ENCODE measurements around the gene GUCA1C.

DNA sequence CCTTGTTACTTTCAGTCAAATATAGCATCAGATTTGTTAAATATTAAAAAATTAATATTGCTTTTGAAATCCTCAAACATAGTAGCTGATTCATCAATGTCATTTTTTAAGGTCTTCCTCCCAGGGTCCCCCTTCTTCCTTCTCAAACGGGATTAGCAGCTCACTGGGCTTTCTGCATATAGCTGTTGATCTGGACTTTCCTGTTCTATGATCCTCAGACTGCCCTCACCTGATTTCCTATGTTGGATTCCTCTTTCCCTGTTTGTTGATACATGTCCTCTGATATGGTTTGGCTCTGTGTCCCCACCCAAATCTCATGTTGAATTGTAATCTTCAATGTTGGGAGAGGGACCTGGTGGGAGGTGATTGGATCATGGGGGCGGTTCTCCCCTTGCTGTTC lies 5.8 kb downstream of the GUCA1C start:
- TF ChIP-seq POLR2AphosphoS2 (conservative IDR thresholded peaks at IDR 0.05; ENCODE audit: low read length) (no peak), RAD21 (conservative IDR thresholded peaks at IDR 0.05 in 1 of 2, IDR thresholded peaks at IDR 0.05 in 1 of 2) (no peak), POLR2A (IDR thresholded peaks at IDR 0.05; ENCODE audit: low read length) (no peak), CEBPB (IDR thresholded peaks at IDR 0.05) (no peak), GATA3 (IDR thresholded peaks at IDR 0.05; ENCODE audit: borderline replicate concordance) (no peak), KDM1A (IDR thresholded peaks at IDR 0.05; ENCODE audit: low read depth) (no peak), RFX5 (IDR thresholded peaks at IDR 0.05) (no peak), MAZ (IDR thresholded peaks at IDR 0.05; ENCODE audit: borderline replicate concordance, low read depth, low read length) (no peak)
- TF ChIP-seq, protein P1, sequence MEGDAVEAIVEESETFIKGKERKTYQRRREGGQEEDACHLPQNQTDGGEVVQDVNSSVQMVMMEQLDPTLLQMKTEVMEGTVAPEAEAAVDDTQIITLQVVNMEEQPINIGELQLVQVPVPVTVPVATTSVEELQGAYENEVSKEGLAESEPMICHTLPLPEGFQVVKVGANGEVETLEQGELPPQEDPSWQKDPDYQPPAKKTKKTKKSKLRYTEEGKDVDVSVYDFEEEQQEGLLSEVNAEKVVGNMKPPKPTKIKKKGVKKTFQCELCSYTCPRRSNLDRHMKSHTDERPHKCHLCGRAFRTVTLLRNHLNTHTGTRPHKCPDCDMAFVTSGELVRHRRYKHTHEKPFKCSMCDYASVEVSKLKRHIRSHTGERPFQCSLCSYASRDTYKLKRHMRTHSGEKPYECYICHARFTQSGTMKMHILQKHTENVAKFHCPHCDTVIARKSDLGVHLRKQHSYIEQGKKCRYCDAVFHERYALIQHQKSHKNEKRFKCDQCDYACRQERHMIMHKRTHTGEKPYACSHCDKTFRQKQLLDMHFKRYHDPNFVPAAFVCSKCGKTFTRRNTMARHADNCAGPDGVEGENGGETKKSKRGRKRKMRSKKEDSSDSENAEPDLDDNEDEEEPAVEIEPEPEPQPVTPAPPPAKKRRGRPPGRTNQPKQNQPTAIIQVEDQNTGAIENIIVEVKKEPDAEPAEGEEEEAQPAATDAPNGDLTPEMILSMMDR (IDR thresholded peaks at IDR 0.05), result no peak
- TF ChIP-seq, protein P2, sequence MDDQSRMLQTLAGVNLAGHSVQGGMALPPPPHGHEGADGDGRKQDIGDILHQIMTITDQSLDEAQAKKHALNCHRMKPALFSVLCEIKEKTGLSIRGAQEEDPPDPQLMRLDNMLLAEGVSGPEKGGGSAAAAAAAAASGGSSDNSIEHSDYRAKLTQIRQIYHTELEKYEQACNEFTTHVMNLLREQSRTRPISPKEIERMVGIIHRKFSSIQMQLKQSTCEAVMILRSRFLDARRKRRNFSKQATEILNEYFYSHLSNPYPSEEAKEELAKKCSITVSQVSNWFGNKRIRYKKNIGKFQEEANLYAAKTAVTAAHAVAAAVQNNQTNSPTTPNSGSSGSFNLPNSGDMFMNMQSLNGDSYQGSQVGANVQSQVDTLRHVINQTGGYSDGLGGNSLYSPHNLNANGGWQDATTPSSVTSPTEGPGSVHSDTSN (IDR thresholded peaks at IDR 0.05), result no peak
- TF ChIP-seq, protein P3, sequence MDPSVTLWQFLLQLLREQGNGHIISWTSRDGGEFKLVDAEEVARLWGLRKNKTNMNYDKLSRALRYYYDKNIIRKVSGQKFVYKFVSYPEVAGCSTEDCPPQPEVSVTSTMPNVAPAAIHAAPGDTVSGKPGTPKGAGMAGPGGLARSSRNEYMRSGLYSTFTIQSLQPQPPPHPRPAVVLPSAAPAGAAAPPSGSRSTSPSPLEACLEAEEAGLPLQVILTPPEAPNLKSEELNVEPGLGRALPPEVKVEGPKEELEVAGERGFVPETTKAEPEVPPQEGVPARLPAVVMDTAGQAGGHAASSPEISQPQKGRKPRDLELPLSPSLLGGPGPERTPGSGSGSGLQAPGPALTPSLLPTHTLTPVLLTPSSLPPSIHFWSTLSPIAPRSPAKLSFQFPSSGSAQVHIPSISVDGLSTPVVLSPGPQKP (IDR thresholded peaks at IDR 0.05; ENCODE audit: low read depth, low read length), result no peak

Data from A549 (cell line).